GDM1 (cell line): ENCODE measurements around the gene RPA1.
"Not testable (repeated sequence)": the region's sequence is repeated elsewhere in the genome, so short reads cannot be mapped to it uniquely, and the experiment has no call there.

ENCODE experiments used
- DNase-seq: peaks from one replicate; lab custom pipeline; 2025; lab: John Stamatoyannopoulos, UW

Gene RPA1

GRCh38 chr17:1880851-1881630 lies 51.2 kb downstream of the RPA1 start:
- no peak for DNase-seq

GRCh38 chr17:1882836-1883235 lies 53.0 kb downstream of the RPA1 start:
- DNase-seq: no peak

- DNase-seq: no peak
These were observed 53.7 kb downstream of the RPA1 start for GRCh38 chr17:1883536-1883935.

- DNase-seq: no peak
These were observed 58.9 kb downstream of the RPA1 start for GRCh38 chr17:1888741-1889140.

GRCh38 chr17:1890758-1891450 lies 61.1 kb downstream of the RPA1 start:
- no peak for DNase-seq

- DNase-seq: no peak
These were observed 65.0 kb downstream of the RPA1 start for GRCh38 chr17:1894753-1895339.

GRCh38 chr17:1895479-1895878 lies 65.7 kb downstream of the RPA1 start:
- not testable (repeated sequence) for DNase-seq

- no peak for DNase-seq
These were observed 66.7 kb downstream of the RPA1 start for GRCh38 chr17:1896243-1897104.

- no peak for DNase-seq
These were observed 67.4 kb downstream of the RPA1 start for GRCh38 chr17:1897105-1897656.

- no peak for DNase-seq
These were observed 68.5 kb downstream of the RPA1 start for GRCh38 chr17:1898332-1898731.

GRCh38 chr17:1898872-1899271 lies 69.1 kb downstream of the RPA1 start:
- no peak for DNase-seq

GRCh38 chr17:1899403-1900000 lies 69.7 kb downstream of the RPA1 start:
- no peak for DNase-seq

- DNase-seq: no peak
These were observed 74.7 kb downstream of the RPA1 start for GRCh38 chr17:1904273-1905182.

- no peak for DNase-seq
These were observed 75.5 kb downstream of the RPA1 start for GRCh38 chr17:1905190-1905913.

- no peak for DNase-seq
These were observed 76.9 kb downstream of the RPA1 start for GRCh38 chr17:1906662-1907101.

- no peak for DNase-seq
These were observed 77.4 kb downstream of the RPA1 start for GRCh38 chr17:1907216-1907631.

GRCh38 chr17:1907909-1908698 lies 78.3 kb downstream of the RPA1 start:
- DNase-seq: no peak

GRCh38 chr17:1908699-1909309 lies 79.0 kb downstream of the RPA1 start:
- DNase-seq: peak; percentile 66
